HepG2 (cell line): Measurements from ENCODE around the gene C16orf87. TPM values are rescaled to one million over a fixed set of nuclear protein-coding genes. Genes with fewer than 3 reads are reported as not detected.

Source experiments
- DBP ChIP-seq: sonication (generic); formaldehyde crosslinking; IDR thresholded peaks from 2 replicates; pipeline ENCODE4 v1.4.0; 2020; ENCODE audit warnings: missing genetic modification reagents; ENCODE audit errors: not compliant biosample characterization
- ISL2 ChIP-seq: sonication (generic); formaldehyde crosslinking; IDR thresholded peaks from 2 replicates; pipeline ENCODE4 v1.5.0; 2020; ENCODE audit warnings: missing genetic modification reagents
- MAX ChIP-seq: IDR thresholded peaks from 2 replicates; pipeline ENCODE4 v1.6.1; 2012; ENCODE audit warnings: inconsistent platforms
- RBM39 ChIP-seq: fragments of 200-400 bp; formaldehyde crosslinking; IDR thresholded peaks from one replicate; pipeline ENCODE4 v1.6.1; 2018; ENCODE audit warnings: antibody characterized with exemption, mild to moderate bottlenecking, low read depth, low read length; ENCODE audit not compliant: poor library complexity, severe bottlenecking
- TOPORS ChIP-seq: sonication (generic); formaldehyde crosslinking; IDR thresholded peaks from 2 replicates; pipeline ENCODE4 v1.8.0; 2023; ENCODE audit warnings: mild to moderate bottlenecking, missing genetic modification reagents
- ZBTB3 ChIP-seq: sonication (generic); formaldehyde crosslinking; IDR thresholded peaks from 2 replicates; pipeline ENCODE4 v1.4.0; 2020; ENCODE audit warnings: low read depth, mild to moderate bottlenecking, moderate library complexity, missing genetic modification reagents, borderline replicate concordance
- ZFP36 ChIP-seq: fragments of 150-350 bp; IDR thresholded peaks from 2 replicates; pipeline ENCODE4 v1.6.1; 2018; ENCODE audit warnings: borderline replicate concordance, low read length, low read depth; ENCODE audit not compliant: partially characterized antibody
- ZNF253 ChIP-seq: sonication (generic); formaldehyde crosslinking; IDR thresholded peaks from 2 replicates; pipeline ENCODE4 v1.8.0; 2022; ENCODE audit warnings: mild to moderate bottlenecking, missing genetic modification reagents, borderline replicate concordance
- polyA plus RNA-seq, 8 experiments: library from polyadenylated mRNA; depleted of rRNA in 3 of 8; stranded (reverse) in 7 of 8; unstranded in 1 of 8; fragments of >200 nt; fragmentation: Illumina TruSeq in 4 of 8; extraction: Trizol in 4 of 8; gene quantifications; 2 replicates each; pipeline versions ENCODE4 v1.2.1 to v1.2.3, GENCODE V29; 2011 to 2016; ENCODE audit warnings: low read depth in 4 of 8, missing spikeins in 1 of 8, mixed read lengths in 1 of 8; ENCODE audit not compliant: insufficient read depth in 1 of 8
- small RNA-seq, 3 experiments: library from RNA; depleted of rRNA; stranded (forward); fragments of <200 nt; gene quantifications; one replicate each; pipeline ENCODE3, GENCODE V24; 2012; ENCODE audit warnings: low read depth in 2 of 3, low replicate concordance in 1 of 3; ENCODE audit not compliant: insufficient read length in 3 of 3, insufficient read depth in 2 of 3
- total RNA-seq, 5 experiments: library from RNA; depleted of rRNA; stranded (reverse); fragments of >200 nt; fragmentation: Illumina TruSeq; extraction: Trizol; gene quantifications; 2 replicates each; pipeline ENCODE4 v1.2.3, GENCODE V29; 2016; ENCODE audit warnings: low read depth in 1 of 5
- TF ChIP-seq, protein P1 (sequence below): IDR thresholded peaks from 2 replicates; pipeline ENCODE4 v1.6.1; 2016

C16orf87 gene
- total and polyA plus RNA-seq, 2 of the 13 experiments (the other 11 are each of a cell fraction or from before 2014, with no cell fraction given): 8.6 to 19.5 TPM

GRCh38 chr16:46746821-46747776 is 83.9 kb downstream of the C16orf87 start (continued):
- 0 out of 2 replicates have a peak, but pooled peaks have one; percentile 20 for TF ChIP-seq ISL2 (CRISPR knock-in tag)
- no peak for TF ChIP-seq MAX
- TF ChIP-seq, protein P1, sequence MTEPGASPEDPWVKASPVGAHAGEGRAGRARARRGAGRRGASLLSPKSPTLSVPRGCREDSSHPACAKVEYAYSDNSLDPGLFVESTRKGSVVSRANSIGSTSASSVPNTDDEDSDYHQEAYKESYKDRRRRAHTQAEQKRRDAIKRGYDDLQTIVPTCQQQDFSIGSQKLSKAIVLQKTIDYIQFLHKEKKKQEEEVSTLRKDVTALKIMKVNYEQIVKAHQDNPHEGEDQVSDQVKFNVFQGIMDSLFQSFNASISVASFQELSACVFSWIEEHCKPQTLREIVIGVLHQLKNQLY (CRISPR knock-in tag): no peak
- no peak for TF ChIP-seq DBP
- no peak for TF ChIP-seq ZBTB3 (CRISPR knock-in tag)
- no peak for TF ChIP-seq ZFP36
- no peak for TF ChIP-seq RBM39
- no peak for TF ChIP-seq TOPORS (CRISPR knock-in tag)
- TF ChIP-seq ZNF253: no peak
- TF ChIP-seq, all 625 proteins: peak for 83

Small RNAs within 50 kb of the gene (small RNA-seq; reads per million reads assigned to genes)
- 0 reads per million in 3 experiments for gene AC007225.2

Other genes with a start within 250 kb of the C16orf87 start
- 33.0 and 48.9 TPM in 2 replicates for gene SHCBP1, start 209.8 kb downstream of the C16orf87 start, total RNA-seq (2016; rRNA removed; fragmentation: Illumina TruSeq; extraction: Trizol)
- gene SHCBP1, start 209.8 kb downstream of the C16orf87 start, polyA plus RNA-seq (2011; rRNA removed): 8.2 and 15.7 TPM in 2 replicates
- gene VPS35, start 142.0 kb downstream of the C16orf87 start, total RNA-seq (2016; rRNA removed; fragmentation: Illumina TruSeq; extraction: Trizol): 136 and 197 TPM in 2 replicates
- 26.9 and 30.7 TPM in 2 replicates for gene VPS35, start 142.0 kb downstream of the C16orf87 start, polyA plus RNA-seq (2011; rRNA removed)
- gene ORC6, start 141.5 kb downstream of the C16orf87 start, total RNA-seq (2016; rRNA removed; fragmentation: Illumina TruSeq; extraction: Trizol): 57.3 and 69.8 TPM in 2 replicates
- 22.9 and 34.2 TPM in 2 replicates for gene ORC6, start 141.5 kb downstream of the C16orf87 start, polyA plus RNA-seq (2011; rRNA removed)
- gene MYLK3, start 82.8 kb downstream of the C16orf87 start, total RNA-seq (2016; rRNA removed; fragmentation: Illumina TruSeq; extraction: Trizol): 0.13 and 0.18 TPM in 2 replicates
- 0.04 TPM in 2 replicates for gene MYLK3, start 82.8 kb downstream of the C16orf87 start, polyA plus RNA-seq (2011; rRNA removed)
- gene GPT2, start 53.2 kb upstream of the C16orf87 start, total RNA-seq (2016; rRNA removed; fragmentation: Illumina TruSeq; extraction: Trizol): 130 and 138 TPM in 2 replicates
- 267 and 269 TPM in 2 replicates for gene GPT2, start 53.2 kb upstream of the C16orf87 start, polyA plus RNA-seq (2011; rRNA removed)
- 176 and 181 TPM in 2 replicates for gene DNAJA2, start 142.5 kb upstream of the C16orf87 start, total RNA-seq (2016; rRNA removed; fragmentation: Illumina TruSeq; extraction: Trizol)
- gene DNAJA2, start 142.5 kb upstream of the C16orf87 start, polyA plus RNA-seq (2011; rRNA removed): 22.0 and 25.4 TPM in 2 replicates